ENCODE data around the gene PLEKHH2.
A peak's percentile ranks its signal among the peaks of the same experiment; 100 is the strongest.

Gene PLEKHH2

DNA sequence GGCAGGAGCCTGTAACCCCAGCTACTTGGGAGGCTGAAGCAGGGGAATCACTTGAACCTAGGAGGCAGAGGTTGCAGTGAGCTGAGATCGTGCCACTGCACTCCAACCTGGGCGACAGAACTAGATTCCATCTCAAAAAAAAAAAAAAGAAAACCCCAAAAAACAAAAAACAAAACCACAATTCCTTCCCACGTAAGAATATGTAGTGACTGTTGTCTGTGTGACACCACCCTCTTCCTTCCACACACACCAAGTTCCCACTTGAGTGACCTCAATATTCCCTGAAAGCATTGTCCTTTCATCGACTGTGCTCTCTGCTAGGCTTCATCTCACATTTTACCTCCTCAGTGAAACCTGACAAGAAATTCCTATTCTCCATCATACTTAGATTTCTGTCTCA is 32.4 kb upstream of the PLEKHH2 start:
- POLR2A ChIA-PET, result interaction anchor here (1.7 kb wide), 1 partner anchor 9 kb away, joined by 4 read pairs; the partner anchor contains the start of gene THADA
- CTCF ChIA-PET, result interaction anchor here (0.8 to 2.7 kb wide), 17 partner anchors 9 to 777 kb away, joined by 3 to 24 read pairs (median 4); partner anchors contain the start of genes LRPPRC and THADA
- TF ChIP-seq, protein P1, sequence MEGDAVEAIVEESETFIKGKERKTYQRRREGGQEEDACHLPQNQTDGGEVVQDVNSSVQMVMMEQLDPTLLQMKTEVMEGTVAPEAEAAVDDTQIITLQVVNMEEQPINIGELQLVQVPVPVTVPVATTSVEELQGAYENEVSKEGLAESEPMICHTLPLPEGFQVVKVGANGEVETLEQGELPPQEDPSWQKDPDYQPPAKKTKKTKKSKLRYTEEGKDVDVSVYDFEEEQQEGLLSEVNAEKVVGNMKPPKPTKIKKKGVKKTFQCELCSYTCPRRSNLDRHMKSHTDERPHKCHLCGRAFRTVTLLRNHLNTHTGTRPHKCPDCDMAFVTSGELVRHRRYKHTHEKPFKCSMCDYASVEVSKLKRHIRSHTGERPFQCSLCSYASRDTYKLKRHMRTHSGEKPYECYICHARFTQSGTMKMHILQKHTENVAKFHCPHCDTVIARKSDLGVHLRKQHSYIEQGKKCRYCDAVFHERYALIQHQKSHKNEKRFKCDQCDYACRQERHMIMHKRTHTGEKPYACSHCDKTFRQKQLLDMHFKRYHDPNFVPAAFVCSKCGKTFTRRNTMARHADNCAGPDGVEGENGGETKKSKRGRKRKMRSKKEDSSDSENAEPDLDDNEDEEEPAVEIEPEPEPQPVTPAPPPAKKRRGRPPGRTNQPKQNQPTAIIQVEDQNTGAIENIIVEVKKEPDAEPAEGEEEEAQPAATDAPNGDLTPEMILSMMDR (IDR thresholded peaks at IDR 0.05; ENCODE audit: insufficient read depth, low read length, missing control alignments), result no peak
- no peak overlapping the region for H3K4me3 ChIP-seq (ENCODE audit: low read depth, low read length)
- no peak for DNase-seq (ENCODE audit: low read depth, low spot score)

DNA sequence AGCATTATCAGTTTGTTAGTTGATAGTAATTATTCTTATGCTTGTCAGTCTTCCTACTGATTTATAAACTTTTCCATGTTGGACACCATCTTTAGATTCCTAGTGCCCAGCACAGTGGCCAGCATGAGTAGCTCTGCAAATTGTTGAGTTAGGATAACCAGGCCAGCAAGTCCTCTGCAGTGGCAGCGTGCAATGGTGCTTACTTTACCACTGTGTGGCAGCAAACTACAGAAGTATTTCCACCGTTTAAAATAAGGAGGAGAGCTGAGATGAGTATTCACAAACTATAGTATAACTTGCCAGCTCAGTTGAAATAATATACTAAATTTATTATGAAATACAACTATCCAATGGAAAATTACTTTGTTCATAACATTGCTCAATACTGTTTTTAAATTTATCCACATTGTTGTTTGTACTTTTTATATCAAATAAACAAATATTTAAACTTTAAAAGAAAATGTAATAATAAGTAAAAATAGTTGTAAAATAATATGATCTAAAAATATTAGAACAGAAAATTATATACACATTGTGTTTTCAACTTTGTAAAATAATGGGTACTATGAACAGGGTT is 31.9 kb upstream of the PLEKHH2 start:
- POLR2A ChIA-PET, result interaction anchor here (1.7 kb wide), 1 partner anchor 9 kb away, joined by 4 read pairs; the partner anchor contains the start of gene THADA
- TF ChIP-seq, protein P1 (IDR thresholded peaks at IDR 0.05; ENCODE audit: insufficient read depth, low read length, missing control alignments), result peak; percentile 64

DNA sequence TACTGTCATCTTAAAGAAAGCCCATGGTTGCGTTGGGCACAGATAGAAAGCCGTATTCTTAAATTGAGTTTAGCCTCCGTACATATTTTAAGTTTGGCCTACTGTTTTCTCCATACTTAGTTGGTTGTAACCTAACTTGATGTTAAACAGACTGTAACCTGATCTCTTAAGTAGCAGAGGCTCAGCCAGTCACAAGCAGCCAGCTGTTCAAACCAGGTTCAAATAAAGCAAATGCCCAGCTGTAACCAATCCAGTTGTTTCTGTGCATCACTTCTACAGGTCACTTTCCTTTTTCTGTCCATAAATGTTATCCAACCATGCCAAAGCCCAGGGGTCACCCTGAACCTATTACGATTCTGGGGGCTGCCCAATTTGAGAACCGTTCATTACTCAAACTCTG is 31.2 kb upstream of the PLEKHH2 start:
- ChIA-PET POLR2A (interaction anchor here (1.7 kb wide), 1 partner anchor 10 kb away, joined by 4 read pairs; the partner anchor contains the start of gene THADA), CTCF (interaction anchor here (0.8 to 2.7 kb wide), 16 partner anchors 10 to 783 kb away, joined by 3 to 24 read pairs (median 4); partner anchors contain the start of gene THADA)
- H3K4me3 ChIP-seq (ENCODE audit: low read depth, low read length), result no peak overlapping the region
- no peak for DNase-seq (ENCODE audit: low read depth, low spot score)
- TF ChIP-seq, protein P1 (IDR thresholded peaks at IDR 0.05; ENCODE audit: insufficient read depth, low read length, missing control alignments), result no peak

More for the DNA sequence above, 31.9 kb upstream of the PLEKHH2 start:
- CTCF ChIA-PET, result interaction anchor here (0.6 to 2.7 kb wide), 22 partner anchors 8 to 782 kb away, joined by 3 to 24 read pairs (median 4); partner anchors contain the start of genes LRPPRC and THADA
- H3K4me3 ChIP-seq (ENCODE audit: low read depth, low read length), result no peak overlapping the region
- DNase-seq (ENCODE audit: low read depth, low spot score), result no peak

DNA sequence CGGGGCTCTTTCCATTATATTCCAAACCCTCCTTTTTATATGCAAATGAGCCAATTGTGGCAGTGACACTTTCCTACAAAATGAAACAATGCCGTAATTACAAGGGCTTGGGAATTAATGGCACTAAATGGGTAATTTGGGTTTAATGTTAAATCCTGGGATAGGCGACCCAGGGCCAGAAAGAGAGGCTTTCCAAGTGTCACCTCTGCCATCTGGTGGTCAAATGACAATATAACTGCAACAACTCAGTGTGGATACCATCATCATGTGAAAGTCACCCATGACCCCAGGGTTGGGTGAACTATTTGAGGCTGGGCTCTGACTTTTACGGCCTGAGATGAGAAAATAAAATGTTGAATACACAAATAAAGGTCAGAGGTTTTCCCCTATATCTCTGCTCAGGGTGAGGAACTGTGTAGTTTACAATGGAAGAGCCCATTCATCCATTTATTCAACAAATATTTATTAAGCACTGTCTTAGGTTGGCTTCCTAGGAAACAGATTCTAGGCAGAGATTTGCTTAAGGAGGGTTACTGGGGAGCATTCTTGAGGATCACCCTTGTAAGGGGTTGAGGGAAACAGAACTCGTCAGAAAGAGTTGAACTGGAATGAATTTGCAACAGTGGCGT is 27.7 kb upstream of the PLEKHH2 start:
- no peak overlapping the region for H3K4me3 ChIP-seq (ENCODE audit: low read depth, low read length)
- ChIA-PET POLR2A (no interaction called here), CTCF (interaction anchor here (0.6 to 5.8 kb wide), 20 partner anchors 10 to 796 kb away, joined by 3 to 58 read pairs (median 4); partner anchors contain the start of genes DYNC2LI1 and THADA)
- TF ChIP-seq, protein P1 (IDR thresholded peaks at IDR 0.05; ENCODE audit: insufficient read depth, low read length, missing control alignments), result peak; percentile 56
- DNase-seq (ENCODE audit: low read depth, low spot score), result no peak

DNA sequence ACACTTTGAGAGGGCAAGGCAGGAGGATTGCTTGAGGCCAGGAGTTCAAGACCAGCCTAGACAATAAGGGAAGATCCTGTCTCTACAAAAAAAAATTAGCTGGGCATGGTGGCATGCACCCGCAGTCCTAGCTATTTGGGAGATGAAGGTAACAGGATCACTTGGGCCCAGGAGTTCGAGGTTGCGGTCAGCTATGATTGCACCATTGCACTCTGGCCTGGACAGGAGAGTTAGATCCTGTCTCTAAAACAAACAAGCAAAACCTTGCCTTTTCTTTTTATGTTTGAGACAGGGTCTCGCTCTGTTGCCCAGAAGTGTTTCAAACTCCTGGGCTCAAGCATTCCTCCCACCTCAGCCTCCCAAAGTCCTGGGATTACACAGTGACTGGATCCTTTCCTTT is 26.7 kb upstream of the PLEKHH2 start:
- no peak overlapping the region for H3K4me3 ChIP-seq (ENCODE audit: low read depth, low read length)
- TF ChIP-seq, protein P1 (IDR thresholded peaks at IDR 0.05; ENCODE audit: insufficient read depth, low read length, missing control alignments), result no peak
- ChIA-PET CTCF (interaction anchor here (0.6 to 5.8 kb wide), 13 partner anchors 12 to 797 kb away, joined by 3 to 58 read pairs (median 4); partner anchors contain the start of gene THADA), POLR2A (interaction anchor here (0.7 kb wide), 1 partner anchor 237 kb away, joined by 3 read pairs; no protein-coding TSS in a partner anchor)
- DNase-seq (ENCODE audit: low read depth, low spot score), result no peak
